ENCODE results near the gene TUBB2A.
A peak's percentile ranks its signal among the peaks of the same experiment; 100 is the strongest.

Gene TUBB2A

GRCh38 chr6:3124667-3125066, 32.7 kb downstream of the TUBB2A start:
- H3K4me3 ChIP-seq (ENCODE audit: low read depth, low read length): no peak overlapping the region
- TF ChIP-seq MYC (IDR thresholded peaks at IDR 0.05; ENCODE audit: low read depth, low read length): no peak
- TF ChIP-seq CTCF (IDR thresholded peaks at IDR 0.05; ENCODE audit: low read depth, low read length): no peak
- TF ChIP-seq, protein P1, sequence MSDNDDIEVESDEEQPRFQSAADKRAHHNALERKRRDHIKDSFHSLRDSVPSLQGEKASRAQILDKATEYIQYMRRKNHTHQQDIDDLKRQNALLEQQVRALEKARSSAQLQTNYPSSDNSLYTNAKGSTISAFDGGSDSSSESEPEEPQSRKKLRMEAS (IDR thresholded peaks at IDR 0.05; ENCODE audit: low read depth, low read length): no peak
- TF ChIP-seq POLR2A (IDR thresholded peaks at IDR 0.05; ENCODE audit: extremely low read depth, insufficient read length): no peak
- DNase-seq (ENCODE audit: low read depth): no peak

DNA sequence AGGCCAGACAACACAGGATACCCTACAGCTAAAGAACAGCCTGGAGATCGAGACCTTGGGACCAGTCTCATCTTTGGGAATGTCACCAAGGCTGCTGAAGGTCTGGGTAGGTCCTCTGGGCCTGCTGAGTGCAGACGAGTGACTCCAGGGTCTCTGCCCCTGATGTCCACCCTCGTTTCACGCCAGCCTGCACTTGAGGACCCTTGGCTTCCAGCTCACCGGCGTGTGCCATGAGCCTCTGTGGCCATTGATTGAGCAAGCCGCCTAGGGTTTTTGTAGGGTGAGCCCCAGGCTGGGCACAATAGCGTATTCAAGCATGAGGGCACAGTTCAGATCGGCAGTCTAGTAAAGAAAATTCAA, 34.5 kb downstream of the TUBB2A start:
- no peak for DNase-seq (ENCODE audit: low read depth)
- TF ChIP-seq, protein P1 (IDR thresholded peaks at IDR 0.05; ENCODE audit: low read depth, low read length): no peak
- TF ChIP-seq MYC (IDR thresholded peaks at IDR 0.05; ENCODE audit: low read depth, low read length) (no peak), POLR2A (IDR thresholded peaks at IDR 0.05; ENCODE audit: extremely low read depth, insufficient read length) (no peak), CTCF (IDR thresholded peaks at IDR 0.05; ENCODE audit: low read depth, low read length) (no peak)
- no peak overlapping the region for H3K4me3 ChIP-seq (ENCODE audit: low read depth, low read length)

- TF ChIP-seq MYC (IDR thresholded peaks at IDR 0.05; ENCODE audit: low read depth, low read length) (no peak), CTCF (IDR thresholded peaks at IDR 0.05; ENCODE audit: low read depth, low read length) (no peak), POLR2A (IDR thresholded peaks at IDR 0.05; ENCODE audit: extremely low read depth, insufficient read length) (no peak)
- TF ChIP-seq, protein P1 (IDR thresholded peaks at IDR 0.05; ENCODE audit: low read depth, low read length): no peak
These were observed 36.6 kb downstream of the TUBB2A start for GRCh38 chr6:3120765-3121089.

GRCh38 chr6:3119040-3119723, 38.2 kb downstream of the TUBB2A start:
- no peak for DNase-seq (ENCODE audit: low read depth)
- TF ChIP-seq POLR2A (IDR thresholded peaks at IDR 0.05; ENCODE audit: extremely low read depth, insufficient read length) (no peak), MYC (IDR thresholded peaks at IDR 0.05; ENCODE audit: low read depth, low read length) (peak; percentile 10; the same call in 1 of the 2 replicates)
- peak overlapping the region; percentile 87 for H3K4me3 ChIP-seq (ENCODE audit: low read depth, low read length)

More at GRCh38 chr6:3120765-3121089, 36.6 kb downstream of the TUBB2A start:
- DNase-seq (ENCODE audit: low read depth): no peak
- no peak overlapping the region for H3K4me3 ChIP-seq (ENCODE audit: low read depth, low read length)

- peak within 1 kb of the TSS; percentile 87 for H3K4me3 ChIP-seq (ENCODE audit: low read depth, low read length)
- DNase-seq (ENCODE audit: low read depth): peak; percentile 93
- TF ChIP-seq, protein P1 (IDR thresholded peaks at IDR 0.05; ENCODE audit: low read depth, low read length): peak; percentile 26; the same call in 1 of the 2 replicates
- peak; percentile 76 for TF ChIP-seq POLR2A (IDR thresholded peaks at IDR 0.05; ENCODE audit: extremely low read depth, insufficient read length)
- TF ChIP-seq MYC (IDR thresholded peaks at IDR 0.05; ENCODE audit: low read depth, low read length): peak; percentile 47; the same call in 1 of the 2 replicates
- TF ChIP-seq CTCF (IDR thresholded peaks at IDR 0.05; ENCODE audit: low read depth, low read length): no peak
These were observed 38.8 kb downstream of the TUBB2A start, which contains the start of gene BPHL for GRCh38 chr6:3118353-3119039. TSS of gene BPHL (plus strand) at chr6:3118711. CDS start at chr6:3118741, 30 bp downstream.

GRCh38 chr6:3117912-3118352, 39.4 kb downstream of the TUBB2A start:
- no peak for DNase-seq (ENCODE audit: low read depth)
- H3K4me3 ChIP-seq (ENCODE audit: low read depth, low read length): peak overlapping the region; percentile 87
- TF ChIP-seq MYC (IDR thresholded peaks at IDR 0.05; ENCODE audit: low read depth, low read length): no peak
- TF ChIP-seq, protein P1 (IDR thresholded peaks at IDR 0.05; ENCODE audit: low read depth, low read length): no peak
- no peak for TF ChIP-seq POLR2A (IDR thresholded peaks at IDR 0.05; ENCODE audit: extremely low read depth, insufficient read length)
- TF ChIP-seq CTCF (IDR thresholded peaks at IDR 0.05; ENCODE audit: low read depth, low read length): no peak

Data from NB4 (cell line).